ENCODE results near the gene BATF.

DNA sequence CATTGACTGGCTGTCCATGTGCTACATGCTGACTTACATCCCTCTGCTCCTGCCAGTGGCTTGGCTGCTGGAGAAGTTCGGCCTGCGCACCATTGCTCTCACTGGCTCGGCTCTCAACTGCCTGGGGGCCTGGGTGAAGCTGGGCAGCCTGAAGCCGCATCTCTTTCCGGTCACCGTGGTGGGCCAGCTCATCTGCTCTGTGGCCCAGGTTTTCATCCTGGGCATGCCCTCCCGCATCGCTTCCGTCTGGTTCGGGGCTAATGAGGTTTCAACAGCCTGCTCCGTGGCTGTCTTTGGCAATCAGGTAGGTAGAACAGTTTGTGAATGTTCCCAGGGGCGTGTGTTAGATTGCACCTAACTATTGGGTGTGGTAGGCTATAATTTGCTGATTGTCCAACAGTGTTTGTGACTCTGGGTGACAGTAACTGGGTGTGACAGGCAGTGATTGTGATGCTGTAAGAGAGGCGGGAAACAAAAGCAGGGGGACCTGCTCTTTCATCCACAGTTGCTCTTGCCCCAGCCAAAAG is 57.1 kb downstream of the BATF start:
- no peak for TF ChIP-seq POLR2AphosphoS5 (IDR thresholded peaks at IDR 0.05; ENCODE audit: borderline replicate concordance, low read depth, low read length)
- no peak for TF ChIP-seq EZH2 (IDR thresholded peaks at IDR 0.05)

Data from SK-N-MC (cell line).